Measurements from ENCODE around the gene INSL3. TPM values are rescaled to one million over a fixed set of nuclear protein-coding genes. Genes with fewer than 3 reads are reported as not detected.

The INSL3 gene
- total and polyA plus RNA-seq, 2 of the 13 experiments (the other 11 are each of a cell fraction or from before 2014, with no cell fraction given), result 0.30 TPM; not detected in 1

GRCh38 chr19:17860993-17861360 lies 39.7 kb upstream of the INSL3 start:
- peaks cover 55% of the 10 kb centered on the region for H4K20me1 ChIP-seq (ENCODE audit: insufficient read depth, low read length)
- peaks cover 14 to 33% of the 10 kb centered on the region in 2 experiments for H3K36me3 ChIP-seq (replicated peaks in 1 of 2; ENCODE audit: control insufficient read depth in 1 of 2, insufficient read depth in 2 of 2, low read length in 2 of 2)
- no peak for ATAC-seq
- peaks cover 27% of the 10 kb centered on the region for H3K4me1 ChIP-seq (ENCODE audit: insufficient read depth, low read length)
- no peaks in the 10 kb centered on the region for H3K9me3 ChIP-seq (ENCODE audit: low read length)
- peaks cover 27% of the 10 kb centered on the region for H3K79me2 ChIP-seq (ENCODE audit: insufficient read depth, low read length)
- peak overlapping the region; percentile 91 to 97 (median 96) for H3K4me3 ChIP-seq (replicated peaks in 1 of 3; ENCODE audit: insufficient read depth in 1 of 3, low read depth in 2 of 3, low read length in 3 of 3)
- no peak for DNase-seq (ENCODE audit: low spot score)
- WGBS (ENCODE audit: low lambda C conversion rate), result 8% methylated on average over 7 of the region's 7 CpGs
- H3K27me3 ChIP-seq (ENCODE audit: control insufficient read depth in 1 of 2, insufficient read depth in 2 of 2, low read length in 2 of 2), result no peaks in the 10 kb centered on the region; a peak in 1 of 5 replicates
- H2AFZ ChIP-seq (ENCODE audit: low read length), result no peak overlapping the region
- CTCF ChIA-PET (ENCODE audit: low intra/inter-chr PET ratio, low total read pairs), result no interaction called here
- peak overlapping the region; percentile 82 for H3K27ac ChIP-seq (ENCODE audit: extremely low read length, insufficient read depth, low read length)
- intact Hi-C loops (cut with micrococcal nuclease; ENCODE audit: unreplicated experiment) (no loop called here), in situ Hi-C loops (cut with HindIII; ENCODE audit: extremely low pct_ligation_motif_present, low pct_unique_long_range_greater_than_20kb) (no loop called here)
- no TSS peak for BruUV-seq (replicated peaks)
- H3K9ac ChIP-seq (ENCODE audit: insufficient read depth, low read depth, low read length), result peak overlapping the region; percentile 99
- FAIRE-seq, result no peak
- POLR2A ChIA-PET, result interaction anchor here (1.2 to 2.2 kb wide), 5 partner anchors 14 to 255 kb away, joined by 3 to 43 read pairs (median 4); partner anchors contain the start of genes B3GNT3 and CCDC124
- peak overlapping the region; percentile 82 for H3K4me2 ChIP-seq (ENCODE audit: low read depth, low read length)
- TF ChIP-seq CENPT (CRISPR knock-in tag; IDR thresholded peaks at IDR 0.05; ENCODE audit: low read depth) (no peak), SMARCC2 (IDR thresholded peaks at IDR 0.05) (no peak), ZHX2 (IDR thresholded peaks at IDR 0.05; ENCODE audit: low read depth) (no peak), ZHX2 (CRISPR knock-in tag; IDR thresholded peaks at IDR 0.05; ENCODE audit: borderline replicate concordance) (no peak), BRF2 (CRISPR knock-in tag; IDR thresholded peaks at IDR 0.05) (no peak), ZNF256 (CRISPR knock-in tag; conservative IDR thresholded peaks at IDR 0.05) (no peak), ZNF615 (CRISPR knock-in tag; IDR thresholded peaks at IDR 0.05; ENCODE audit: borderline replicate concordance) (0 out of 2 replicates have a peak, but pooled peaks have one; percentile 19), MAFK (conservative IDR thresholded peaks at IDR 0.05 in 1 of 2, IDR thresholded peaks at IDR 0.05 in 1 of 2; ENCODE audit: low read length in 2 of 2) (no peak), ZNF850 (CRISPR knock-in tag; conservative IDR thresholded peaks at IDR 0.05) (no peak), MXD4 (CRISPR knock-in tag; IDR thresholded peaks at IDR 0.05) (no peak), MEIS1 (CRISPR knock-in tag; IDR thresholded peaks at IDR 0.05; ENCODE audit: borderline replicate concordance) (no peak), ZNF354B (CRISPR knock-in tag; IDR thresholded peaks at IDR 0.05) (no peak), TAF15 (IDR thresholded peaks at IDR 0.05; ENCODE audit: low read depth, low read length, poor library complexity, severe bottlenecking) (no peak), ZNF652 (CRISPR knock-in tag; IDR thresholded peaks at IDR 0.05; ENCODE audit: borderline replicate concordance, low read depth) (no peak), GATA4 (IDR thresholded peaks at IDR 0.05; ENCODE audit: borderline replicate concordance, low read depth) (no peak), ARNT2 (CRISPR knock-in tag; IDR thresholded peaks at IDR 0.05; ENCODE audit: low read depth) (0 out of 2 replicates have a peak, but pooled peaks have one; percentile 20), POLR2A (IDR thresholded peaks at IDR 0.05; ENCODE audit: insufficient read depth in 1 of 2, low read depth in 2 of 2, low read length in 2 of 2) (peak in 1 of 2 experiments; percentile 39; a peak in 1 of 4 replicates), ZNF790 (CRISPR knock-in tag; IDR thresholded peaks at IDR 0.05; ENCODE audit: borderline replicate concordance) (no peak), NCOA1 (CRISPR knock-in tag; IDR thresholded peaks at IDR 0.05) (no peak), THAP11 (CRISPR knock-in tag; IDR thresholded peaks at IDR 0.05) (no peak), FOXC1 (CRISPR knock-in tag; IDR thresholded peaks at IDR 0.05; ENCODE audit: borderline replicate concordance) (0 out of 2 replicates have a peak, but pooled peaks have one; percentile 16)
